ENCODE results near the gene CPM. TPM values are rescaled to one million over a fixed set of nuclear protein-coding genes. Genes with fewer than 3 reads are reported as not detected.

Gene CPM
- total RNA-seq, 4 donors from 2014 or later = 25.7 to 60.4 (median 43.2) TPM

GRCh38 chr12:68871396-68871795 is 61.6 kb downstream of the CPM start:
- 79 to 80% methylated on average over 8 of the region's 8 CpGs for WGBS, 2 donors
- no peak for TF ChIP-seq POLR2A (IDR thresholded peaks at IDR 0.05)

GRCh38 chr12:68870443-68870842 is 62.5 kb downstream of the CPM start:
- 84 to 94% methylated on average over 6 of the region's 6 CpGs for WGBS, 2 donors
- TF ChIP-seq POLR2A (IDR thresholded peaks at IDR 0.05) (no peak), CTCF (IDR thresholded peaks at IDR 0.05) (no peak)
- H3K36me3 ChIP-seq = no peaks in the 10 kb centered on the region

More at GRCh38 chr12:68871396-68871795, 61.6 kb downstream of the CPM start:
- intact Hi-C loops (cut with DNase I) = no loop called here
- no peak for DNase-seq
- Histone ChIP-seq H3K36me3 (no peaks in the 10 kb centered on the region), H3K4me1 (peaks cover 0 to 3% of the 10 kb centered on the region in 2 donors), H3K4me3 (replicated peaks in 1 of 3) (no peak overlapping the region), H3K27me3 (no peaks in the 10 kb centered on the region), H3K27ac (no peak overlapping the region), H3K9me3 (no peaks in the 10 kb centered on the region)

GRCh38 chr12:68870011-68870410 is 63.0 kb downstream of the CPM start:
- DNase-seq = no peak
- Histone ChIP-seq H3K36me3 (no peaks in the 10 kb centered on the region), H3K27ac (no peak overlapping the region), H3K4me3 (replicated peaks in 1 of 3) (no peak overlapping the region), H3K27me3 (no peaks in the 10 kb centered on the region), H3K9me3 (no peaks in the 10 kb centered on the region), H3K4me1 (peaks cover 0 to 3% of the 10 kb centered on the region in 2 donors)
- TF ChIP-seq CTCF (IDR thresholded peaks at IDR 0.05) (no peak), POLR2A (IDR thresholded peaks at IDR 0.05) (no peak)
- intact Hi-C loops (cut with DNase I) = no loop called here
- WGBS, 2 donors = 88% methylated on average over 5 of the region's 5 CpGs

More at GRCh38 chr12:68870443-68870842, 62.5 kb downstream of the CPM start:
- H3K27ac ChIP-seq = no peak overlapping the region
- H3K27me3 ChIP-seq = no peaks in the 10 kb centered on the region
- H3K9me3 ChIP-seq = no peaks in the 10 kb centered on the region
- no peak for DNase-seq
- intact Hi-C loops (cut with DNase I) = no loop called here
- H3K4me1 ChIP-seq = peaks cover 0 to 3% of the 10 kb centered on the region in 2 donors
- no peak overlapping the region for H3K4me3 ChIP-seq (replicated peaks in 1 of 3)

- H3K27me3 ChIP-seq = no peaks in the 10 kb centered on the region
- TF ChIP-seq POLR2A (IDR thresholded peaks at IDR 0.05) = no peak
- no peak for TF ChIP-seq CTCF (IDR thresholded peaks at IDR 0.05)
- no peak overlapping the region for H3K4me3 ChIP-seq (replicated peaks in 1 of 3)
- no peak for DNase-seq
- H3K27ac ChIP-seq = no peak overlapping the region
- H3K4me1 ChIP-seq = peaks cover 0 to 3% of the 10 kb centered on the region in 2 donors
- 80 to 86% methylated on average over 10 of the region's 10 CpGs for WGBS, 2 donors
- intact Hi-C loops (cut with DNase I) = loop anchor here (10.0 kb wide), 1 partner anchor 287 kb away; no protein-coding TSS in a partner anchor
- no peaks in the 10 kb centered on the region for H3K9me3 ChIP-seq
- H3K36me3 ChIP-seq = no peaks in the 10 kb centered on the region
Measured at GRCh38 chr12:68868043-68868790, 64.8 kb downstream of the CPM start.

GRCh38 chr12:68867606-68868005 is 65.4 kb downstream of the CPM start:
- peaks cover 0 to 3% of the 10 kb centered on the region in 2 donors for H3K4me1 ChIP-seq
- H3K36me3 ChIP-seq = no peaks in the 10 kb centered on the region
- no peaks in the 10 kb centered on the region for H3K27me3 ChIP-seq
- intact Hi-C loops (cut with DNase I) = loop anchor here (10.0 kb wide), 1 partner anchor 287 kb away; no protein-coding TSS in a partner anchor
- H3K9me3 ChIP-seq = no peaks in the 10 kb centered on the region
- no peak overlapping the region for H3K27ac ChIP-seq
- DNase-seq = no peak
- TF ChIP-seq POLR2A (IDR thresholded peaks at IDR 0.05) = no peak
- TF ChIP-seq CTCF (IDR thresholded peaks at IDR 0.05) = no peak
- 82 to 100% methylated on average over 1 to 5 of the region's 5 CpGs for WGBS, 2 donors
- no peak overlapping the region for H3K4me3 ChIP-seq (replicated peaks in 1 of 3)
